ENCODE results near the gene PLCB4.
A peak's percentile ranks its signal among the peaks of the same experiment; 100 is the strongest.

Gene PLCB4

GRCh38 chr20:9400171-9401025, 331.5 kb downstream of the PLCB4 start:
- no peak for DNase-seq (ENCODE audit: low read depth, low spot score)

GRCh38 chr20:9401371-9401770, 332.5 kb downstream of the PLCB4 start:
- DNase-seq (ENCODE audit: low read depth, low spot score): no peak

- no peak for DNase-seq (ENCODE audit: low read depth, low spot score)
Observed at GRCh38 chr20:9402141-9402540, 333.3 kb downstream of the PLCB4 start.

GRCh38 chr20:9402546-9402945, 333.7 kb downstream of the PLCB4 start:
- DNase-seq (ENCODE audit: low read depth, low spot score): no peak

GRCh38 chr20:9403448-9403847, 334.6 kb downstream of the PLCB4 start:
- DNase-seq (ENCODE audit: low read depth, low spot score): no peak

- peak; percentile 40 for DNase-seq (ENCODE audit: low read depth, low spot score)
Observed at GRCh38 chr20:9407805-9408421, 339.0 kb downstream of the PLCB4 start.

- DNase-seq (ENCODE audit: low read depth, low spot score): no peak
Observed at GRCh38 chr20:9408422-9409300, 339.8 kb downstream of the PLCB4 start.

- no peak for DNase-seq (ENCODE audit: low read depth, low spot score)
Observed at GRCh38 chr20:9409352-9409751, 340.5 kb downstream of the PLCB4 start.

- no peak for DNase-seq (ENCODE audit: low read depth, low spot score)
Observed at GRCh38 chr20:9409981-9410380, 341.1 kb downstream of the PLCB4 start.

GRCh38 chr20:9411833-9412232, 342.9 kb downstream of the PLCB4 start:
- no peak for DNase-seq (ENCODE audit: low read depth, low spot score)

GRCh38 chr20:9412309-9412708, 343.4 kb downstream of the PLCB4 start:
- no peak for DNase-seq (ENCODE audit: low read depth, low spot score)

GRCh38 chr20:9413001-9413400, 344.1 kb downstream of the PLCB4 start:
- DNase-seq (ENCODE audit: low read depth, low spot score): no peak

- DNase-seq (ENCODE audit: low read depth, low spot score): no peak
Observed at GRCh38 chr20:9415426-9415825, 346.5 kb downstream of the PLCB4 start.

- DNase-seq (ENCODE audit: low read depth, low spot score): no peak
Observed at GRCh38 chr20:9416421-9416820, 347.5 kb downstream of the PLCB4 start.

GRCh38 chr20:9417665-9418064, 348.8 kb downstream of the PLCB4 start:
- no peak for DNase-seq (ENCODE audit: low read depth, low spot score)

- no peak for DNase-seq (ENCODE audit: low read depth, low spot score)
Observed at GRCh38 chr20:9422321-9423057, 353.6 kb downstream of the PLCB4 start.

- no peak for DNase-seq (ENCODE audit: low read depth, low spot score)
Observed at GRCh38 chr20:9424551-9424950, 355.7 kb downstream of the PLCB4 start.

GRCh38 chr20:9427430-9428291, 358.8 kb downstream of the PLCB4 start:
- DNase-seq (ENCODE audit: low read depth, low spot score): no peak

- no peak for DNase-seq (ENCODE audit: low read depth, low spot score)
Observed at GRCh38 chr20:9428292-9428607, 359.4 kb downstream of the PLCB4 start.

GRCh38 chr20:9439806-9440205, 370.9 kb downstream of the PLCB4 start:
- DNase-seq (ENCODE audit: low read depth, low spot score): no peak

GRCh38 chr20:9440892-9441291, 372.0 kb downstream of the PLCB4 start:
- no peak for DNase-seq (ENCODE audit: low read depth, low spot score)
